GM23248 (cell line): Measurements from ENCODE around the gene SIGMAR1. TPM values are rescaled to one million over a fixed set of nuclear protein-coding genes. Genes with fewer than 3 reads are reported as not detected.

Source experiments
- DNase-seq: peaks from one replicate; pipeline ENCODE4 v3.0.0-alpha.2; 2015
- H2AFZ ChIP-seq: fragments of 200-600 bp; sonication (generic); 2 replicates; pipeline ENCODE4 v1.6.1; 2016; ENCODE audit warnings: antibody characterized with exemption
- H3F3A ChIP-seq: fragments of 200-600 bp; sonication (generic); 2 replicates; pipeline ENCODE4 v1.6.1; 2016; ENCODE audit warnings: mild to moderate bottlenecking, antibody characterized with exemption, mixed run types; ENCODE audit not compliant: insufficient read depth
- H3K27ac ChIP-seq: fragments of 200-600 bp; sonication (generic); 2 replicates; pipeline ENCODE4 v1.5.1; 2016; ENCODE audit warnings: mild to moderate bottlenecking
- H3K27me3 ChIP-seq: fragments of 200-600 bp; sonication (generic); replicated peaks from 2 replicates; pipeline ENCODE4 v1.6.1; 2016; ENCODE audit warnings: mild to moderate bottlenecking; ENCODE audit not compliant: insufficient read depth
- H3K36me3 ChIP-seq: fragments of 200-600 bp; sonication (generic); 2 replicates; pipeline ENCODE4 v1.6.1; 2016; ENCODE audit warnings: low read depth, mild to moderate bottlenecking
- H3K4me1 ChIP-seq: fragments of 200-600 bp; sonication (generic); 2 replicates; pipeline ENCODE4 v1.6.1; 2016; ENCODE audit warnings: mild to moderate bottlenecking; ENCODE audit not compliant: insufficient read depth
- H3K4me2 ChIP-seq: fragments of 200-600 bp; sonication (generic); one replicate; pipeline ENCODE4 v1.6.1; 2016; ENCODE audit warnings: mild to moderate bottlenecking; ENCODE audit not compliant: unreplicated experiment
- H3K4me3 ChIP-seq: fragments of 200-600 bp; sonication (generic); 2 replicates; pipeline ENCODE4 v1.5.1; 2016; ENCODE audit warnings: mild to moderate bottlenecking
- H3K79me2 ChIP-seq: fragments of 200-600 bp; sonication (generic); 2 replicates; pipeline ENCODE4 v1.6.1; 2016; ENCODE audit warnings: mild to moderate bottlenecking; ENCODE audit not compliant: insufficient read depth
- H3K9ac ChIP-seq: fragments of 200-600 bp; sonication (generic); 2 replicates; pipeline ENCODE4 v1.6.1; 2016; ENCODE audit warnings: mild to moderate bottlenecking
- H3K9me2 ChIP-seq: fragments of 200-600 bp; sonication (generic); 2 replicates; pipeline ENCODE4 v1.6.1; 2016; ENCODE audit warnings: mixed run types, mild to moderate bottlenecking, moderate library complexity; ENCODE audit not compliant: insufficient read depth
- H3K9me3 ChIP-seq: fragments of 200-600 bp; sonication (generic); one replicate; pipeline ENCODE4 v1.6.1; 2017; ENCODE audit warnings: low read depth
- H4K20me1 ChIP-seq: fragments of 200-600 bp; sonication (generic); 2 replicates; pipeline ENCODE4 v1.6.0; 2016; ENCODE audit not compliant: insufficient read depth
- EZH2 ChIP-seq: fragments of 200-600 bp; sonication (generic); IDR thresholded peaks from 2 replicates; pipeline ENCODE4 v1.6.1; 2018; ENCODE audit warnings: antibody characterized with exemption, mild to moderate bottlenecking; ENCODE audit not compliant: insufficient read depth, poor library complexity, severe bottlenecking
- EZH2phosphoT487 ChIP-seq: fragments of 200-600 bp; sonication (generic); IDR thresholded peaks from 2 replicates; pipeline ENCODE4 v1.6.1; 2018; ENCODE audit warnings: antibody characterized with exemption, moderate library complexity, mild to moderate bottlenecking, low read depth; ENCODE audit not compliant: insufficient read depth
- WGBS, 2 experiments: methylation state at CpG; one replicate each; pipeline ENCODE4 v1.1.6; 2015 to 2017; ENCODE audit warnings: low lambda C conversion rate in 2 of 2, low coverage in 1 of 2; ENCODE audit errors: missing lambda C conversion rate in 2 of 2; 5-methylcytosine and 5-hydroxymethylcytosine counted together
- in situ Hi-C: fragments of 300-500 bp; cut with MboI; formaldehyde crosslinking; loops from 2 replicates; pipeline ENCODE4 v1.15.0; 2020
- polyA plus RNA-seq: library from polyadenylated mRNA; unstranded; fragments of >200 nt; fragmentation: Nextera tagmentation; extraction: Ambion mirVana; gene quantifications from 2 replicates; pipeline ENCODE4 v1.2.1, GENCODE V29; 2016
- total RNA-seq: library from RNA; depleted of rRNA; stranded (reverse); fragments of >200 nt; shearing (Covaris generic); gene quantifications from 2 replicates; pipeline ENCODE4 v1.2.3, GENCODE V29; 2014

The SIGMAR1 gene
- total and polyA plus RNA-seq, 2 experiments from 2014 or later = 138 to 142 TPM

DNA sequence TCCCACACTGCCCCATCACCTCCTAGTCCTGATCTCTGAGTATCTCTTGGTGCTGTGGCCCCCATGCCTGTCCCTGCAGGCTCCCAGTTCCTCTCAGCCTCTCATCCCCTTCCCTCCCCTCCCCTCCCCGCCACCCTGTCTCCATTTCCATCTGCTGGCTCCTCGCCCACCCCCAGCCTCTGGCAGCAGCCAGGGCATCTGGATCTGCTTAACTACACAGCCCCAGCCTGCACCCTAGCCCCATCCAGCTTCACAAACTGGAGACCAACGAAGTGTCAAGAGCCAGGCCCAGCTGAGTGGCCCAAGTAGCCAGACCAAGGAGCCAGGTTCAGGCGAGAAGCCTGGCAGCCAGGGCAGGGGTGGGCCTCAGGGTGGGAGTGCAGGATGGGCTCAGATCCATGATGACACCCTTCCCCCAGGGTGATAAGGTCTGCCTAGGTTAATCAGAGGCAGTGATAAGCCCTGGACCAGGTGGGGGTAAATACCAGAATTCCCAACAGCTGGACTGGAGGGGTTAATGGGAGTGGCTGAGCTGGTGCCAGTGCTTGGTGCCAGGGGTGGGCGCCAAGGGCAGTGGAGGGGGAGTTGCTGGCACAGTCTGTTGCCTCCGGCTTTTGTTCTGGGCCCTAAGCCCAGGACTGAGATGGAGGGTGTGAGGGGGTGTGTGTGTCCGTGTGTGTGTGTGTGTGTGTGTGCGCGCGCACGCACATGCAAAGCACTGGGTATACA is 16.9 kb upstream of the SIGMAR1 start:
- Histone ChIP-seq H3F3A (peaks cover 18% of the 10 kb centered on the region; the same call in 1 of the 2 replicates), H3K9ac (peak overlapping the region; percentile 68), H3K36me3 (no peaks in the 10 kb centered on the region), H3K27ac (peak overlapping the region; percentile 82), H3K9me3 (no peaks in the 10 kb centered on the region), H3K4me3 (no peak overlapping the region), H3K4me2 (peak overlapping the region; percentile 92), H2AFZ (peak overlapping the region; percentile 74; the same call in 1 of the 2 replicates), H3K27me3 (no peaks in the 10 kb centered on the region), H4K20me1 (no peaks in the 10 kb centered on the region), H3K4me1 (peaks cover 40% of the 10 kb centered on the region), H3K79me2 (no peaks in the 10 kb centered on the region), H3K9me2 (no peaks in the 10 kb centered on the region)
- in situ Hi-C loops = no loop called here
- TF ChIP-seq EZH2phosphoT487 = no peak
- no peak for TF ChIP-seq EZH2
- DNase-seq = peak; percentile 79
- 25 to 28% methylated on average over 10 to 11 of the region's 11 CpGs for WGBS, 2 experiments

DNA sequence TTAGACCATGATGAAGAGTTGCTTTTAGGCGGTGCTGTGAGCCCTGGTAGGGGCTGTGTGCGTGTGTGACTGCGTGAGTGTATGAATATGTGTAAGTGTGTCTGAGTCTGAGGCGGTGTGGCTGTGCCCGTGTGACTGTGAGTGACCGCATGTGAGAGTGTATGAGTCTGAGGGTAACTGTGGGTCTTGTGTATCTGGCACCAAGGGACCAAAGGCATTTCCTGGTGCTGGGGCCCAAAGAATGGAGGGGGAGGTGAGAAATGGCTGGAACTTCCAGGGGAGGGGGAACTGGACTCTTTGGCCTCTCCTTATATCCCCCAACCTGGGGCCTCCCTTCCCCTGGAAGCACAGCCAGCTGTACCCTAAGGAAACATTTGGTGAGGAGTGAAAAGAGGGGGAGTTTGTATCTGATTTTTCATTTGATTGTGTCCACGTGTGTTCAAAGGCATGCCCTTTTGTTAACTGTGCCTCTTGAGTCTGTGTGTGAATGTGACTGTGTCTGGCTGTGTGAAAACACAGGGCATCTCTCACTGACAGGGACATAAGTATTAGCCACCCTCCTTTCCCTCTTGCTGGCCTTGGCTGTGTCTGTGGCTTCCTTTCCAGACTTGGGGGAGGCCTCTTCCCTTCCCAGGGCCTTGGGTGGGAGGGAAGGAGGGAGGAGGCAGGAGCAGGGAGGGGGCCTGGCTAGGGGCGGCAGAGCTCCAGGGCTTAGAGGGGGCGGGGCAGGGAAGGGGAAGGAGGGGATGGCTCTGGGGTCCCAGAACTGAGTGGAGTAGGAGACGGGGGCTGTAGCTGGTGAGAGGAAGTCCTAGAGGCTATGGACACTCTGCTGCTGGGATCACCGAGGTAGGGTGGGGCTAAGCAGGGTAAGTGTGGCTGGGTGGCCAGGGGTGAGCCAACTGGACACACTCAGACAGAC is 15.8 kb upstream of the SIGMAR1 start:
- TF ChIP-seq EZH2 = no peak
- no peak for TF ChIP-seq EZH2phosphoT487
- no peaks in the 10 kb centered on the region for H3K36me3 ChIP-seq
- no peaks in the 10 kb centered on the region for H3K9me3 ChIP-seq
- peak overlapping the region; percentile 82 for H3K27ac ChIP-seq
- H4K20me1 ChIP-seq = no peaks in the 10 kb centered on the region
- peak overlapping the region; percentile 67 for H3K4me3 ChIP-seq
- peaks cover 18% of the 10 kb centered on the region; the same call in 1 of the 2 replicates for H3F3A ChIP-seq
- peaks cover under 1% of the 10 kb centered on the region; the same call in 1 of the 2 replicates for H3K79me2 ChIP-seq
- H3K4me1 ChIP-seq = peaks cover 40% of the 10 kb centered on the region
- no peaks in the 10 kb centered on the region for H3K27me3 ChIP-seq
- peak overlapping the region; percentile 74 for H2AFZ ChIP-seq
- 3 to 5% methylated on average over 8 to 11 of the region's 11 CpGs for WGBS, 2 experiments
- in situ Hi-C loops = no loop called here
- no peaks in the 10 kb centered on the region for H3K9me2 ChIP-seq
- H3K9ac ChIP-seq = peak overlapping the region; percentile 68
- peak; percentile 78 for DNase-seq
- H3K4me2 ChIP-seq = peak overlapping the region; percentile 92

DNA sequence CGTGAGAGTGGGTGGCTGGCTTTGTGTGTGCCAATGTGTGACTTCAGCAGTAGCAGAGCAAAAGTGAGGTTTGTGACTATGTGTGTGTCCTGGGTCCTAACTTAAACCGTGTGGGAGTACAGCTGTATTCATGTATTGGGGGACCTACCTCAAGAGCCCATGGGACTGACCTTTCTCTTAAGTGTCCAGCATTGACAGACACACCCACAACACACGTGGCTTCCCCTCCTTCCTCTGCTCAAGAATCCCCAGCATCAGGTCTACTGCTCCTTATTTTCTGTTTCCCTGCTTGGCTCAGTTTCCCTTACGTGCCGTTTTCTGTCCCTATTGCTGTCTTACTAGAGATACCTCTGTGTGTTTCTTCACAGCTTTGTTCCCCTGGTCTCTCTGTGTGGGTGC is 15.0 kb upstream of the SIGMAR1 start:
- 3 to 5% methylated on average over 5 of the region's 5 CpGs for WGBS, 2 experiments
- Histone ChIP-seq H3K4me1 (peaks cover 45% of the 10 kb centered on the region), H3K9ac (peak overlapping the region; percentile 68), H3K27me3 (no peaks in the 10 kb centered on the region), H4K20me1 (no peaks in the 10 kb centered on the region), H3K4me3 (peak overlapping the region; percentile 67), H3K27ac (peak overlapping the region; percentile 82), H3K4me2 (peak overlapping the region; percentile 92), H2AFZ (peak overlapping the region; percentile 74), H3K9me2 (no peaks in the 10 kb centered on the region), H3K36me3 (no peaks in the 10 kb centered on the region), H3K9me3 (no peaks in the 10 kb centered on the region), H3K79me2 (peaks cover 8% of the 10 kb centered on the region), H3F3A (peaks cover 18% of the 10 kb centered on the region; the same call in 1 of the 2 replicates)
- in situ Hi-C loops = no loop called here
- TF ChIP-seq EZH2phosphoT487 (no peak), EZH2 (no peak)
- DNase-seq = peak; percentile 45

DNA sequence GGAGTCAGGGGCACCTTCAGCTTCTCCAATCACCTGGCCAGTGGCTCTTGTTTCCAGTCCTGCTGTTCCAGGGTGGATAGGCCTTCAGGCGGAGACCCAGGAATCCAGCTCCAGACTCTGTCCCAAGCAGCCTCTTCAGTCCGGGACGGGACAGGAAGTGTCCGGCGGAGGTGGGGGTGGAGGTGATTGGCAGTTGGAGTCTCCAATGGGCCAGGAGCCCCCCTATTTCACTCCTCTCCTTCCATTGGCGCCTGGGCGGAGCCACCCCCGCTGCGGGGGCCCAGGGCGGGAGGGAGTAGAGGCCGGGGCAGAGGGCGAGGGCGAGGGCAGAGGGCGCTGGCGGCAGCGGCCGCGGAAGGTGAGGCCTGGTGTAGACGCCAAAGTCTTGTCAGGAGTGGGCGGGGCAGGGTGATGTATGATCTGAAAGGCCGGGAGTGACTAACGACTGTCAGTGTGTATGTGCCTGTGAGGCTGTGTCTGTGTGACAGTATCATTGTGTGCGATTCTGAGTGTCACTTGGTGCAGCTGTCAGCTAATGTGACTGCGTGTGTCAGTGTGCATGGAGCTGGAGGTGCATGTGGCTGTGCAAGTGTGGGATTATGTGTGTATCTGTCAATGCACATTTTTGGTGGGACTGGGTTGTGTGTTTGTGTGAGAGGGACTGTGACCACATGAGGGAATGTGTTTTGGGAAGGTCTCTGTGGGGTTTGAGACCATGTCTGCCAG is 14.5 kb upstream of the SIGMAR1 start, which contains the start of gene IL11RA:
Gene IL11RA (plus strand): TSS at position 310 of the 726 bp plus-strand sequence. CDS start 3,033 bp downstream, outside the sequence.
- peaks cover 18% of the 10 kb centered on the region; the same call in 1 of the 2 replicates for H3F3A ChIP-seq
- TF ChIP-seq EZH2 (no peak), EZH2phosphoT487 (no peak)
- peak within 1 kb of the TSS; percentile 68 for H3K9ac ChIP-seq
- DNase-seq = peak; percentile 84
- H2AFZ ChIP-seq = peak within 1 kb of the TSS; percentile 74
- H3K9me3 ChIP-seq = no peaks in the 10 kb centered on the region
- WGBS, 2 experiments = 0 to 1% methylated on average over 20 to 24 of the region's 24 CpGs
- peak within 1 kb of the TSS; percentile 67 for H3K4me3 ChIP-seq
- no peaks in the 10 kb centered on the region for H3K27me3 ChIP-seq
- H3K27ac ChIP-seq = peak within 1 kb of the TSS; percentile 82
- H3K9me2 ChIP-seq = no peaks in the 10 kb centered on the region
- H3K79me2 ChIP-seq = peaks cover 14% of the 10 kb centered on the region
- in situ Hi-C loops = no loop called here
- H3K4me2 ChIP-seq = peak within 1 kb of the TSS; percentile 92
- peaks cover 51% of the 10 kb centered on the region for H3K4me1 ChIP-seq
- H3K36me3 ChIP-seq = no peaks in the 10 kb centered on the region
- H4K20me1 ChIP-seq = no peaks in the 10 kb centered on the region
